ENCODE measurements around the gene SPATC1L.

GRCh38 chr21:46183910-46184624 is at the start of gene SPATC1L:
- TF ChIP-seq CTCF (conservative IDR thresholded peaks at IDR 0.05): no peak
- no peak for TF ChIP-seq ZFX (IDR thresholded peaks at IDR 0.05)

All from C4-2B (cell line).